ENCODE measurements around the gene CCRL2.
A peak's percentile ranks its signal among the peaks of the same experiment; 100 is the strongest.
"Not testable (repeated sequence)": the region's sequence is repeated elsewhere in the genome, so short reads cannot be mapped to it uniquely, and the experiment has no call there.

The CCRL2 gene

DNA sequence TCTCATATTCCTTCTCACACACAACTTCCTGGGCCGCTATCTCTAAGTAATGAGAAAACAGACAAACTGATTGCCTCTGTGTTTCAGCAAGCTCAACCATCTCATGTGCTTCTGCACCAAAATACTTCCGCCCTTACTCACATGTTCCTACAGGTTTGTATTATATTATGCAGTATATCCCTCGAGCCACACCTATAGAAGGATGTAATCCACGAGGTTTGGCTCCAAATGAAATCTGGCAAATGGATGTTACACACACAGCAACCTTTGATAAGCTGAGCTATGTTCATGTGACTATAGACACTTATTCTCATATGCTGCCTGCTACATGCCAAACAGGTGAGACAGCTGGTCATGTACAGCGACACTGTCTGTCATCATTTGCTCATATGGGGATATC lies 22.6 kb downstream of the CCRL2 start:
- DNase-seq: no peak

DNA sequence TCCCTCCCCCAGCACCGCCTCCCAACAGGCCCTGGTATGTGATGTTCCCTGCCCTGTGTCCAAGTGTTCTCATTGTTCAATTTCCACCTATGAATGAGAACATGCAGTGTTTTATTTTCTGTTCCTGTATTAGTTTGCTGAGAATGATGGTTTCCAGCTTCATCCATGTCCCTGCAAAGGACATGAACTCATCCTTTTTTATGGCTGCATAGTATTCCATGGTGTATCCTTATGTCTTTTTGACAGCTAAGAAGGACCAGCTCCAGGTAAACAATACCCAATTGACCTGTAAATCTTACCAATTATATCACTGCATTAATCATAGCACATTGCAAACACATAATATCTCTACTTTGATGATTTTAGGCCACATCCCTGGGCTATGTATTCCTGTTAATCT lies 23.8 kb downstream of the CCRL2 start:
- not testable (repeated sequence) for DNase-seq

DNA sequence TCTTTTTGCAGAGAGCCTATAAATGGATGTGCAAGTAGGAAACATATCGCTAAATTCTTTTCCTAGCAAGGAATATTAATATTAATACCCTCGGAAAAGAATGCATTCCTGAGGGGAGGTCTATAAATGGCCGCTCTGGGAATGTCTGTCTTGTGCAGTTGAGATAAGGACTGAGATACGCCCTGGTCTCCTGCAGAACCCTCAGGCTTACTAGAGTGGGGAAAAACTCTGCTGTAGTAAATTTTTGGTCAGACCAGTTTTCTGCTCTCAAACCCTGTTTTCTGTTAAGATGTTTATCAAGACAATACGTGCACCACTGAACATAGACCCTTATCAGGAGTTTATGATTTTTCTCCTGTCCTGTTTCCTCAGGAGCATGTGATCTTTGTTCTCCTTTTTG lies 24.8 kb downstream of the CCRL2 start:
- not testable (repeated sequence) for DNase-seq

GRCh38 chr3:46433118-46433517 lies 26.1 kb downstream of the CCRL2 start:
- DNase-seq: not testable (repeated sequence)

DNA sequence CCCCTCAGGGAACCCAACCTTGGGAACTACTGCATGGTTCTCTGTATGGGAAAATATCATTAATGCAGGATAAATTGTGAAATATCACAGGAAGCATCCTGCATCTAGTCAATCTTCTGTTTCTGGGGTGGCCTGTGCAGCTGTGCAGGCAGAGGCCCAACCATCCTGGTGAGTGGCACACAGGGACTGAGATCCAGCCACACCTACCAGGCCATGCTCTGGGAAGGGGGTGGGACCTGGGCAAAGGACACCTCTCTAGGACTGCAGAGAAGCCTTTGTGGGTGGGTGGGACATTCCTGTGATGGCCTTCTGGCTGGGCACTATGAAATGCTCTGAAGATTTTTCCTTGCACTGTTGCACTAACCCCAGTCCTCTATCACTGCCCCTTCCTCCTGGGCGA lies 26.8 kb downstream of the CCRL2 start:
- no peak for DNase-seq

- DNase-seq: no peak
Measured at GRCh38 chr3:46435081-46435726, 28.1 kb downstream of the CCRL2 start.

GRCh38 chr3:46438831-46439230 lies 31.8 kb downstream of the CCRL2 start:
- no peak for DNase-seq

DNA sequence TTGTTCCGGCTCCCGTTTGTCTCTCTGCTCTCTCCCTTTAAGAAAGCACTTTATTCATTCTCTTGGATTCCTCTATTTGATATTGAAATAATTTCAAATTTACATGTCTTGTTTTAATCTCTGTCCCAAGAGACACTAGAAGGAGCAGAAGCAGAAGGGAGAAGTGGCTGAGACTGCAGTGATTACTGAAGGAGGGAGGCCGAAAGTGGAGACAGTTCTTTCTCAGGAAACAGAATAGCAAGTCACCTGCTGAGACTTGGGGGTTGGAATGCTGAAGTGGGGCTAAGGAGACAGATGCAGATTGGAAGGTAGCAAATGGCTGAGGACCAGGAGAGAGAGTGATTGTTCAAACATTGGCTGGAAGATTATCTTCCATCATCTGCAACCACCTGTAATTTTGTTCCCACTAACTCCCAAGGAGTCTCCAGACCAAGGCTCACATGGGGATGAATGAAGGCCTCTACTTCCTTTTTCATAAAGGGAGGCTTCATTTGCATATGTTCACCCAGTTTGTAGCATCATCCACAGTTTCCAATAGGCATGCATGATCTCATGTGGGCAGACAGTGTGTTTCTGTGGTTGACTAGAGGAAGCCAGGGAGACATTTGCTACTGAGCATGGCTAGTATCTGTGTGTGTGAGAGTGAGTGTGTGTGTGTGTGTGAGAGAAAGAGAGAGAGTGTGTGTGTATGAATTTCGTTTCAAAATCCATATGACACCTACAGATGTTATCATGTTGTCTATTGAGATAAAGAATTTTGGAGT lies 33.7 kb downstream of the CCRL2 start:
- DNase-seq: peak; percentile 28 to 42

DNA sequence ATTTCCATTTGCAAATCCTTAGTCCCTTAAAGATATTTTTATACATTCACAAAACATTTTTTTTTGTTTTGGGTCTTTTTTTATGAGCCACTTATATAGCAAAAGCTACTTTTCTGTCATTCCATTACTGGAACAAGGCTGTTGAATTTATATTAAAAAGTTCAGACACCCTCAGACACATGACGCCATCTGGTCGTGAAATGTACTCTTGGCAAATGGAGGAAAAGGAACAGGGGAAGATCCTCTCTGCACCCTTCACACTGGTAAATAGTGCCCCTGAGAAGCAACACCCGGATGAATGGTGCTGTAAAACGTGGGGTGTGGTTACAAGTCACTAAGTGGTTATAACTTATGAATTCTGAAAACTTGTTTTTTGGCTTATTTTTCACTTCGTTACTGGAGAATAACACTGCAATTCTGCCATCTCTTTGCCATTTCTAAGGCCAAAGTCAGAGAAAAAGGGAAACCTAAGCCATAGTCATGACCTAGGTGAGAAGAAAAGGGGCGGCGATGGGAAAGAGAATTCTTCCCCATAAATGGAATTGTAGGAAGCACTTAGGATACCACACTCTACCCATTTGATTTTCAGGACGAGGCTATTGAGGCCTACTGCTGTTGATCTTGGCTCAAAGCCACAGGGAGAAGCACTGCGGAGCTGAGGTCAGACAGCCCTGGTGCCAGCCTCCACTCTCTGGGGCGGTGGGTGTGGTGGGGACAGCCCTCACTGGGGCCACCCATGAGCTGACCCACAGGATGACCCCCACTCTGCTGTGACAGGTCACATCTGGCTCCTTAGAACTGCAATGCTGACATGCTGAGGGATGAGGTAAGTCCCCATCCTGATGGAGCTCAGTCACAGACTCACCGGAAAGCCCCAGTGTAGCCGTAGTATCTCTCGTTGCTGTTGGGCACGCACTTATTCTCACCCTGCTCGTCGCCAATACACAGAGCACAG lies 35.8 kb downstream of the CCRL2 start:
- peak; percentile 29 to 58 for DNase-seq

- DNase-seq: no peak
Measured at GRCh38 chr3:46447228-46447985, 40.3 kb downstream of the CCRL2 start.

GRCh38 chr3:46448721-46449120 lies 41.7 kb downstream of the CCRL2 start:
- no peak for DNase-seq

GRCh38 chr3:46449755-46450552 lies 42.9 kb downstream of the CCRL2 start:
- DNase-seq: no peak

DNA sequence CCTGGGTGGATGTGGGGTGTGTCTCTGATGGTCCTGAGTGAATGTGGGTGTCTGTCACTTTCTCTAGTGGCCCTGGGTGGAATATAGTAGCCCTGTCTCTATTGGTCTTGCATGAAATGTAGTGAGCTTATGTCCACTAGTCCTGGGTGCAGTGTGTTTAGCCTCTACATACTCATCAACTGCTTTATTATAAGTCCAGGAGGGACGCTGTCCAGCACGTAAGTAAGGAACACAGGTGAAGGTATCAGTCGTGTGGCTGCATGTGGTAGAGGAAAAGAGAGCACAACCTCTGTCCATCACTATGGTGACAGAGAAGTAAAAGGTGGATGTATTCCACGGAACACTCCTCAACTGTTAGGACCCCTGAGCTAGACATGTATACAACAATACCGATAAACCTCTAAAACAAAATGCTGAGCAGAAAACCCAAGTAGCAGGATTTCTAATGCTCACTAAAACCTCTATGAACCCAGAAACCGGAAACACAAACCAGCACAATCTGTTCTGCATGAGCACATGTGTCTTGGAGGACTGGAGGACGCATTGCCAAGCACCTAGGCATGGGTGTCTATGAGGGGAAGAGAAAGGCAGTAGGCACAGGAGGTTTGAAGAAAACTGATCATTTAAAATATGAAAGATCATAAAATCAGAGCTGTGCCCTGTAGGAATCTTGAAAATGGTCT lies 46.6 kb downstream of the CCRL2 start:
- DNase-seq: no peak

DNA sequence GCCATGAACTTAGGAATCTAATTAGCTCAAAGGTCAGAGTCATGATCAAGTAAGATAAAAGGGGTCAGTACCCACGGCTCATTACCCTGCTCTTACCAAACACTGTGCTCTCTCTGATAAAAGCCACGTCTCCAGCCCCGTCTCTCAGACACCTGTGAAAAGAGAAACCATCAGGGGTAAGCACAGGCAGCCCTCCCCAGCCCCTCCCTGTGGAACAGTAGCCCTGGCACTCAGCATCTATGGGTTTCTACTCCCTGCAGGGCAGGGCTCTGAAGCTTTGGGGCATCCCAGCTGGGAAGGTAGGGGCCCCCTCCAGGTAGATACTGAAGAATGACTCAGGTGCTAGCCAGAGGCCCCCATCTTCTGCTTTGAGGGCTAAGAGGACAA lies 47.1 kb downstream of the CCRL2 start:
- DNase-seq: no peak

DNA sequence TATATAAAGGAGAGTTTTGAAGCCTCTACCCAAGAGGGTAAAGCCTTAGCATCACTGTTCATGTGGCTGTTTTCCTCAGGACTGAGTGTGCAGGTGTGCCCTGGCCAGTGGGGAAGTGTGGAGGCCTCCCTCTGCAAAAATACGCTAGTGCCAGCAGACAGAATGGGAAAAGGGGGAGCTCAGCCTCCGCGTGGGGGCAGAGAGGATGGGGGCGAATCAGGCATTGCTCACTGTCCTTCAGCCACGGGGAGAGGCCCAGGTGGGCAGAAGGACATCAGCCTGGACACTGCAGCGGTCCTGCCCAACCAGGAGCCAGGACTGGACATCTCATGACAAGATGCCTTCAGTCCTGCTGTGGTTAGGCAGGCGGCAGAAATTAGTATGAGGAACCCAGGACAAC lies 47.5 kb downstream of the CCRL2 start:
- DNase-seq: no peak

DNA sequence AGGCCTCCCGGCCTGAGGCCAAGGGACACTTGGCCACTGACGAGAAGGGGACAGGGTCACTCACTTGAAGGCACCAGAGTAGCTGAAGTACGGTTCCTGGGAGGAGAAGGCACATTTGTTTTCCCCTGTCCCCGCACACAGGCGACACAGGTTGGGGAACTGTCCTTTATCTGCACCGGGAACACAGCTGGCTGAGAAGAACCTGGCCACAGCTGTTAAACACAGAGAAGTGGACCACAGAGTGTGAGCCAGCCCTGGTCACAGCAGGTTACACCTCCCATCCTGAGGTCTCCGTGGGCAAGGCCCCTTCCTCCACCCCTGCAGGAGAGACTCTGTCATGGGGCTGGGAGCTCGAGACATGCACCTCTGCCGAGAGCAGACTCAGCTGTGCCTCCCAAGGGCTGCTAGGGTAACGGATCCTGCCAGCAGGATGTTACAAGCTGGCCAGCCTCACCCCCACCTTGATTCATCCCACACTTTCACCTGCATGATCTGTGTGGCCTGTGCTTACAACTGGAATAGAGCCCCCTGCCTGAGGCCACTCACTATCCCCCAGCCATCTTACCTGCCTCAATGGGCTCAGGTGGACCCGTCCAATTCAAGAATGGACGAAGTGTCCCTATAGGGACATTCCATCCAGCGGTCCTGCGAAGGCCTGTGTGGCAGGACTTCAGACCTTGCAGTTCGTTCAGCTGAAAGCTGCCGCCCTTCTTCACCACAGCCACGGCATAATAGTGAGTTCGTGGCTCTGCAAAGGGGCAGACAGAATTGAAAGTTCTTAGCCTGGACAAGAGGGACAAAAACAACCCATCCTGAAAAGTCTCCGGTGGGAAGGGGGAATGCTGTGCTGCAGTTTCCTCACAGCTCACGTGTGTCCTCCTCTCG lies 48.4 kb downstream of the CCRL2 start:
- DNase-seq: no peak

GRCh38 chr3:46456118-46456517 lies 49.1 kb downstream of the CCRL2 start:
- no peak for DNase-seq

Measured in CD4-positive, alpha-beta T cell treated with Interferon alpha-2 for 1 hour (primary cell).